KBM-7 (cell line): ENCODE measurements around the gene MED9.
"Not testable (repeated sequence)": the region's sequence is repeated elsewhere in the genome, so short reads cannot be mapped to it uniquely, and the experiment has no call there.

Experiments
- DNase-seq: peaks from one replicate; pipeline ENCODE4 v3.0.0-alpha.2; 2015
- in situ Hi-C: fragments of 300-500 bp; cut with MboI; formaldehyde crosslinking; loops from 2 replicates; pipeline ENCODE4 v1.14.3; 2020; ENCODE audit warnings: low sequenced_read_pairs, low pct_unique_long_range_greater_than_20kb, mixed read lengths

The MED9 gene

GRCh38 chr17:17481860-17482259 lies 5.1 kb downstream of the MED9 start:
- DNase-seq: no peak
- in situ Hi-C loops: no loop called here

- in situ Hi-C loops: no loop called here
- peak; percentile 25 for DNase-seq
Observed at GRCh38 chr17:17484451-17484899, 7.7 kb downstream of the MED9 start.

- in situ Hi-C loops: no loop called here
- no peak for DNase-seq
Observed at GRCh38 chr17:17485420-17485819, 8.6 kb downstream of the MED9 start.

GRCh38 chr17:17486416-17486815 lies 9.6 kb downstream of the MED9 start:
- DNase-seq, in situ Hi-C loops: not testable (repeated sequence)

GRCh38 chr17:17487998-17488397 lies 11.2 kb downstream of the MED9 start:
- no peak for DNase-seq
- in situ Hi-C loops: no loop called here

- in situ Hi-C loops: no loop called here
Observed at GRCh38 chr17:17491031-17491471, 14.3 kb downstream of the MED9 start.

GRCh38 chr17:17491546-17491988 lies 14.8 kb downstream of the MED9 start:
- DNase-seq: no peak
- in situ Hi-C loops: no loop called here

More at GRCh38 chr17:17491031-17491471, 14.3 kb downstream of the MED9 start:
- DNase-seq: no peak

- in situ Hi-C loops: no loop called here
- no peak for DNase-seq
Observed at GRCh38 chr17:17492085-17492484, 15.3 kb downstream of the MED9 start.

GRCh38 chr17:17492571-17492970 lies 15.8 kb downstream of the MED9 start:
- no peak for DNase-seq
- in situ Hi-C loops: no loop called here

GRCh38 chr17:17493249-17493985 lies 16.6 kb downstream of the MED9 start:
- DNase-seq: peak; percentile 42
- in situ Hi-C loops: no loop called here

GRCh38 chr17:17493986-17494466 lies 17.2 kb downstream of the MED9 start:
- no peak for DNase-seq
- in situ Hi-C loops: no loop called here

- DNase-seq: no peak
- in situ Hi-C loops: no loop called here
Observed at GRCh38 chr17:17494499-17494869, 17.7 kb downstream of the MED9 start.

GRCh38 chr17:17494870-17495535 lies 18.2 kb downstream of the MED9 start:
- in situ Hi-C loops: no loop called here
- DNase-seq: no peak

- in situ Hi-C loops: no loop called here
- no peak for DNase-seq
Observed at GRCh38 chr17:17495536-17496188, 18.9 kb downstream of the MED9 start.

GRCh38 chr17:17496189-17497064 lies 19.6 kb downstream of the MED9 start, which contains the start of gene RASD1:
Gene RASD1 (minus strand): TSS chr17:17496395. CDS start chr17:17496181, 214 bp downstream.
- in situ Hi-C loops: no loop called here

GRCh38 chr17:17497065-17497844 lies 20.5 kb downstream of the MED9 start:
- in situ Hi-C loops: no loop called here
- no peak for DNase-seq

More at GRCh38 chr17:17496189-17497064, 19.6 kb downstream of the MED9 start, which contains the start of gene RASD1:
- peak; percentile 89 for DNase-seq

- in situ Hi-C loops: no loop called here
- no peak for DNase-seq
Observed at GRCh38 chr17:17497845-17498520, 21.2 kb downstream of the MED9 start.
